ENCODE data around the gene COL3A1.

COL3A1 gene

GRCh38 chr2:188956961-188957360 lies 17.2 kb upstream of the COL3A1 start:
- TF ChIP-seq TAF1 (IDR thresholded peaks at IDR 0.05; ENCODE audit: borderline replicate concordance, insufficient read depth, low read length) (no peak), POLR2AphosphoS5 (IDR thresholded peaks at IDR 0.05; ENCODE audit: low read depth, low read length) (no peak), FOXP2 (optimal IDR thresholded peaks at IDR 0.05; ENCODE audit: borderline replicate concordance, extremely low read depth, extremely low read length, insufficient read depth) (no peak), SIN3A (IDR thresholded peaks at IDR 0.05; ENCODE audit: borderline replicate concordance, insufficient read depth, low read length) (no peak)
- TF ChIP-seq, protein P1, sequence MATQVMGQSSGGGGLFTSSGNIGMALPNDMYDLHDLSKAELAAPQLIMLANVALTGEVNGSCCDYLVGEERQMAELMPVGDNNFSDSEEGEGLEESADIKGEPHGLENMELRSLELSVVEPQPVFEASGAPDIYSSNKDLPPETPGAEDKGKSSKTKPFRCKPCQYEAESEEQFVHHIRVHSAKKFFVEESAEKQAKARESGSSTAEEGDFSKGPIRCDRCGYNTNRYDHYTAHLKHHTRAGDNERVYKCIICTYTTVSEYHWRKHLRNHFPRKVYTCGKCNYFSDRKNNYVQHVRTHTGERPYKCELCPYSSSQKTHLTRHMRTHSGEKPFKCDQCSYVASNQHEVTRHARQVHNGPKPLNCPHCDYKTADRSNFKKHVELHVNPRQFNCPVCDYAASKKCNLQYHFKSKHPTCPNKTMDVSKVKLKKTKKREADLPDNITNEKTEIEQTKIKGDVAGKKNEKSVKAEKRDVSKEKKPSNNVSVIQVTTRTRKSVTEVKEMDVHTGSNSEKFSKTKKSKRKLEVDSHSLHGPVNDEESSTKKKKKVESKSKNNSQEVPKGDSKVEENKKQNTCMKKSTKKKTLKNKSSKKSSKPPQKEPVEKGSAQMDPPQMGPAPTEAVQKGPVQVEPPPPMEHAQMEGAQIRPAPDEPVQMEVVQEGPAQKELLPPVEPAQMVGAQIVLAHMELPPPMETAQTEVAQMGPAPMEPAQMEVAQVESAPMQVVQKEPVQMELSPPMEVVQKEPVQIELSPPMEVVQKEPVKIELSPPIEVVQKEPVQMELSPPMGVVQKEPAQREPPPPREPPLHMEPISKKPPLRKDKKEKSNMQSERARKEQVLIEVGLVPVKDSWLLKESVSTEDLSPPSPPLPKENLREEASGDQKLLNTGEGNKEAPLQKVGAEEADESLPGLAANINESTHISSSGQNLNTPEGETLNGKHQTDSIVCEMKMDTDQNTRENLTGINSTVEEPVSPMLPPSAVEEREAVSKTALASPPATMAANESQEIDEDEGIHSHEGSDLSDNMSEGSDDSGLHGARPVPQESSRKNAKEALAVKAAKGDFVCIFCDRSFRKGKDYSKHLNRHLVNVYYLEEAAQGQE (IDR thresholded peaks at IDR 0.05; ENCODE audit: insufficient read depth in 1 of 2, low read depth in 2 of 2, low read length in 2 of 2): no peak

DNA sequence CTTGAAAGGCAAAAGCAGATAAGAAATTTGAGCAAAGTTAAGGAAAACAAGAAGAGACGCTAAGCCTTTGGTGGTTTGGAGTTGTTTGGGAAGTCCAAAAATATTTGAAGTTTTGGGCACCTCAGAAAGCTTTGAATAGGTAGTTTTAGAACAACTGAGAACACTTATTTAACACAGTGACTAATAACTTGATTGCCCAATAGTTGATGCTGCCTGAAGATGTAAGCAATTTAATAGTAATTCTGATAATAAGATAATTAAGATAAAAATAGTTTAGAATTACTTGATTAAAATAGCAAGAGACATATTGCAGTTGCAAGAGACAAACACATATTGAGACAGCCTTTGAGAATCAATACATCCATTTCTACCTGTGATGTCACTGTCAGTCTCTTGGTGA lies 16.5 kb upstream of the COL3A1 start:
- no peak for TF ChIP-seq POLR2AphosphoS5 (IDR thresholded peaks at IDR 0.05; ENCODE audit: low read depth, low read length)
- TF ChIP-seq FOXP2 (optimal IDR thresholded peaks at IDR 0.05; ENCODE audit: borderline replicate concordance, extremely low read depth, extremely low read length, insufficient read depth): no peak
- TF ChIP-seq, protein P1 (IDR thresholded peaks at IDR 0.05; ENCODE audit: insufficient read depth in 1 of 2, low read depth in 2 of 2, low read length in 2 of 2): no peak
- no peak for TF ChIP-seq TAF1 (IDR thresholded peaks at IDR 0.05; ENCODE audit: borderline replicate concordance, insufficient read depth, low read length)
- TF ChIP-seq SIN3A (IDR thresholded peaks at IDR 0.05; ENCODE audit: borderline replicate concordance, insufficient read depth, low read length): no peak

DNA sequence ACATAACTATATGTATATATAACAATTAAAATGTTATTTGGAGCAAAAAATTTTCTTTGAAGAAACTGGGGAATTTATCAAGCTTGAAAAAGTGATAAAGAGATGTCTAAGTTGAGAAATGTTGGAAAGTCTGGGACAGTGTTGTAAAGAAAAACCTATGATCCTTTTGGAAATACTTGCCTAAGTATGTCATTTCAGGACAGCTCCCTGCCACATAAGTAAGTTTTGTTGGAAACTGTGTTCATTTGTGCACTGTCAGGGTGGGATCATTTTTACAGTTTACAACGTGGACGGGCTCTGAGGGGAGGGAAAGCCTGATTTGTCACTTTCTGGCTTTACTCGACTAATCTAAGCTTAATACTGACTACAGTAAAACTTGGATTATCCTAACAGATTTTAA lies 10.4 kb upstream of the COL3A1 start:
- TF ChIP-seq, protein P1 (IDR thresholded peaks at IDR 0.05; ENCODE audit: insufficient read depth in 1 of 2, low read depth in 2 of 2, low read length in 2 of 2): no peak
- TF ChIP-seq POLR2AphosphoS5 (IDR thresholded peaks at IDR 0.05; ENCODE audit: low read depth, low read length): no peak
- no peak for TF ChIP-seq FOXP2 (optimal IDR thresholded peaks at IDR 0.05; ENCODE audit: borderline replicate concordance, extremely low read depth, extremely low read length, insufficient read depth)
- no peak for TF ChIP-seq TAF1 (IDR thresholded peaks at IDR 0.05; ENCODE audit: borderline replicate concordance, insufficient read depth, low read length)
- no peak for TF ChIP-seq SIN3A (IDR thresholded peaks at IDR 0.05; ENCODE audit: borderline replicate concordance, insufficient read depth, low read length)

- TF ChIP-seq, protein P1 (IDR thresholded peaks at IDR 0.05; ENCODE audit: insufficient read depth in 1 of 2, low read depth in 2 of 2, low read length in 2 of 2): no peak
- TF ChIP-seq SIN3A (IDR thresholded peaks at IDR 0.05; ENCODE audit: borderline replicate concordance, insufficient read depth, low read length): no peak
These were observed 9.1 kb upstream of the COL3A1 start for GRCh38 chr2:188964976-188965546.

DNA sequence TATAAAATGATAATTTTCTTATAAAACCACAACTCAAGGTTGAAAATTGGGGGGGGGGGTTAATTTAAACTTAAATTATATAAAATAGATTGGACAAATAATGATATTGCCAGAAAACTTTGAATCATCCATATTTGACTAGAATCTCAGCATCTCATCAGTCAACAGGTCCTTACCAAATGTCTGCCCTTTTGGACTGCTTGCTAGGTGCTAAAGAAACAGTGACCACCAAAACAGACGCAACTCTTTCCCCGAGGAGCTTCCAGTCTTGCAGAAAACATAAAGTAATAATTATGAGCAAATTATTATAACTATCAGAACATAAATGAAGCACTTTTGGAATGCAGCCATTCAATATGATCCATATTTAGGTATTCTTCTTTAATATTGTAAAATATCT lies 8.6 kb upstream of the COL3A1 start:
- no peak for TF ChIP-seq FOXP2 (optimal IDR thresholded peaks at IDR 0.05; ENCODE audit: borderline replicate concordance, extremely low read depth, extremely low read length, insufficient read depth)
- no peak for TF ChIP-seq POLR2AphosphoS5 (IDR thresholded peaks at IDR 0.05; ENCODE audit: low read depth, low read length)
- TF ChIP-seq TAF1 (IDR thresholded peaks at IDR 0.05; ENCODE audit: borderline replicate concordance, insufficient read depth, low read length): no peak
- TF ChIP-seq, protein P1 (IDR thresholded peaks at IDR 0.05; ENCODE audit: insufficient read depth in 1 of 2, low read depth in 2 of 2, low read length in 2 of 2): no peak
